Mesendoderm (in vitro differentiated cells): ENCODE measurements around the gene SLC2A2.

Experiments used
- DNase-seq: peaks from one replicate; pipeline ENCODE4 v3.0.0; 2013
- H2AK5ac ChIP-seq: 2 replicates; pipeline ENCODE4 v1.6.1; 2013; ENCODE audit warnings: low read length, inconsistent platforms
- H2BK120ac ChIP-seq: 2 replicates; pipeline ENCODE4 v1.6.1; 2013; ENCODE audit warnings: low read depth, mild to moderate bottlenecking, low read length, moderate library complexity, mixed read lengths
- H2BK15ac ChIP-seq: replicated peaks from 2 replicates; pipeline ENCODE4 v1.6.1; 2013; ENCODE audit warnings: low read depth, mild to moderate bottlenecking, moderate library complexity
- H2BK5ac ChIP-seq: 2 replicates; pipeline ENCODE4 v1.6.1; 2013; ENCODE audit warnings: low read length, inconsistent platforms
- H3K18ac ChIP-seq: 2 replicates; pipeline ENCODE4 v1.6.1; 2013; ENCODE audit warnings: mild to moderate bottlenecking, low read length, mixed read lengths
- H3K23ac ChIP-seq: one replicate; pipeline ENCODE4 v1.6.1; 2013; ENCODE audit warnings: low read length
- H3K27ac ChIP-seq: 2 replicates; pipeline ENCODE4 v1.5.1; 2013; ENCODE audit warnings: low read depth, mild to moderate bottlenecking, inconsistent platforms, low read length, moderate library complexity
- H3K27me3 ChIP-seq: 2 replicates; pipeline ENCODE4 v1.6.1; 2013; ENCODE audit warnings: low read length, control low read depth, mild to moderate bottlenecking, inconsistent platforms; ENCODE audit not compliant: insufficient read depth, poor library complexity
- H3K36me3 ChIP-seq: 2 replicates; pipeline ENCODE4 v1.6.1; 2013; ENCODE audit warnings: low read length, inconsistent platforms; ENCODE audit not compliant: control insufficient read depth, insufficient read depth
- H3K4ac ChIP-seq: one replicate; pipeline ENCODE4 v1.6.1; 2013; ENCODE audit warnings: low read depth, mild to moderate bottlenecking, low read length, moderate library complexity
- H3K4me1 ChIP-seq: 2 replicates; pipeline ENCODE4 v1.6.1; 2013; ENCODE audit warnings: low read depth, low read length, inconsistent platforms; ENCODE audit not compliant: control insufficient read depth
- H3K4me2 ChIP-seq: 2 replicates; pipeline ENCODE4 v1.6.1; 2013; ENCODE audit warnings: low read length
- H3K4me3 ChIP-seq: 2 replicates; pipeline ENCODE4 v1.5.1; 2013; ENCODE audit warnings: mild to moderate bottlenecking, low read length
- H3K56ac ChIP-seq: one replicate; pipeline ENCODE4 v1.6.1; 2013; ENCODE audit warnings: low read length
- H3K79me1 ChIP-seq: 2 replicates; pipeline ENCODE4 v1.6.1; 2013; ENCODE audit warnings: low read length, inconsistent platforms
- H3K79me2 ChIP-seq: 2 replicates; pipeline ENCODE4 v1.6.1; 2013; ENCODE audit warnings: mild to moderate bottlenecking, low read length; ENCODE audit not compliant: control insufficient read depth, insufficient read depth
- H3K9ac ChIP-seq: 2 replicates; pipeline ENCODE4 v1.6.1; 2013; ENCODE audit warnings: low read length, inconsistent platforms
- H4K5ac ChIP-seq: one replicate; pipeline ENCODE4 v1.6.1; 2013; ENCODE audit warnings: low read length
- H4K8ac ChIP-seq: one replicate; pipeline ENCODE4 v1.6.1; 2013; ENCODE audit warnings: low read depth, mild to moderate bottlenecking, control low read depth, low read length, moderate library complexity
- WGBS: extraction: QIAGEN DNeasy Blood & Tissue Kit; methylation state at CpG from one replicate; pipeline ENCODE4 v1.1.7; 2013; ENCODE audit warnings: low lambda C conversion rate, missing lambda C conversion rate; ENCODE audit not compliant: insufficient coverage; ENCODE audit errors: extremely low coverage; 5-methylcytosine and 5-hydroxymethylcytosine counted together

SLC2A2 gene

DNA sequence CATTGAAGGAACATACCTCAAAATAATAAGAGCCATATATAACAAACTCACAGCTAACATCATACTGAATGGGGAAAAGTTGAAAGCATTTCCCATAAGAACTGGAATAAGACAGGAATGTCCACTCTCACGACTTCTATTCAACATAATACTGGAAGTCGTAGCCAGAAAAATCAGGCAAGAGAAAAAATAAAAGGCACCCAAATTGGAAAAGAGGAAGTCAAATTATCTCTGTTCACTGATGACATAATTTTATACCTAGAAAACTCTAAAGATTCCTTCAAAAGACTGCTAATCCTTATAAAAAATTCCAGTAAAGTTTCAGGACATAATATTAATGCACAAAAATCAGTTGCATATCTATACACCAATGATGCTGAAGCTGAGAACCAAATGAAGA is 34.9 kb downstream of the SLC2A2 start:
- Histone ChIP-seq H3K79me1 (no peaks in the 10 kb centered on the region), H3K36me3 (no peaks in the 10 kb centered on the region), H3K4ac (no peak overlapping the region), H3K27ac (no peak overlapping the region), H2BK15ac (no peak overlapping the region), H3K23ac (no peak overlapping the region), H3K4me2 (no peak overlapping the region), H3K79me2 (no peaks in the 10 kb centered on the region), H2BK120ac (no peak overlapping the region), H3K4me3 (no peak overlapping the region), H3K9ac (no peak overlapping the region), H3K27me3 (no peaks in the 10 kb centered on the region), H3K4me1 (no peaks in the 10 kb centered on the region), H3K56ac (no peak overlapping the region), H2BK5ac (no peak overlapping the region), H4K8ac (no peak overlapping the region), H3K18ac (no peak overlapping the region), H4K5ac (no peak overlapping the region), H2AK5ac (no peak overlapping the region)
- WGBS: no CpG with 5 or more reads among the region's 2 CpGs
- no peak for DNase-seq

DNA sequence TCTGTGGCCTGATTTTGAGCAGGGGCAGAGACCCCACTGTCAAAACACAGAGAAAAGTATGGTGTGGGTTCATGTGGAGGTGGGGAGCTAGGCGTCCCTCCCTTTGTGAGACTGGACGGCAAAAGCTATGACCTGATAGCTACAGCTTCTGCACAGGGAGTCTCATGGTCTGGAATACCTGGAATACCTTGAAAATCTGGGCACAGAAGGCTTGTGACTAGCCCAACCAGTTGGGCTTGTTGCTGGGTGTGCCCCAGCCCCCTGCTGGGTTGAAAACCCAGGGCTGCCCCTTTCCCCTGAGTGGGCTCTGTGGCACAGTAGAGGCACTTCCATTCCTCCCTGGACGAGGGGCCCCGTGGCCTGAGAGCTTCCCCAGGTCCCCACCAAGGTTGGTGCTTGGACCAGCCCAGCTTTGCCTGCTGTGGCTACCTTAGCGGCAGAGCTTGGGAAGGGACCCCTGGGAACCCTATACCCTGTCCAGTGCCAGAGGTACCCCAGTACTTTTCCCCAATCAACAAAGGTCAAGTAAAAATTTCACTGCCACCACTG is 37.3 kb downstream of the SLC2A2 start:
- WGBS: no CpG with 5 or more reads among the region's 5 CpGs

DNA sequence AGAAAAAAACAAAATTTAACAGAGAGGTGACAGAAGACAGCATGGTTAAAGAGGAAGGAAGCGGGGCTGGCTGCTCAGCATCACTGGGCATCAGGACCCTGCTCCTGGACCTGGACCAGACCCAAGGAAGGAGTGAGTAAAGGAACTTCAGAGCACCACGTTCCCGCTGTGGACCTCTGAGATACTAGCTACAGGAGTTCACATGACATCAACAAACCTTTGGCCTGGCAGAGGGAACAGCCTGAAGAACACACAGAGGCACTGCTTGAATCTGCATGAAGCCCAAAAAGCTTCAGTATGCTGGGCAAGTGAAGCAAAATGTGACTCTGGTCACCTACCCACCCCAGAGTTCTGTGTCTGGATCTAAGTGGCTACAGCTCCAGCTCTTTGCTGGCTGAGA is 38.1 kb downstream of the SLC2A2 start:
- DNase-seq: no peak
- Histone ChIP-seq H3K23ac (no peak overlapping the region), H3K4me1 (no peaks in the 10 kb centered on the region), H4K8ac (no peak overlapping the region), H3K56ac (no peak overlapping the region), H3K4me3 (no peak overlapping the region), H4K5ac (no peak overlapping the region), H3K9ac (no peak overlapping the region), H3K36me3 (no peaks in the 10 kb centered on the region), H2BK120ac (no peak overlapping the region), H3K27me3 (no peaks in the 10 kb centered on the region), H3K79me1 (no peaks in the 10 kb centered on the region), H2BK15ac (no peak overlapping the region), H3K18ac (no peak overlapping the region), H3K4ac (no peak overlapping the region), H2AK5ac (no peak overlapping the region), H3K27ac (no peak overlapping the region), H3K79me2 (no peaks in the 10 kb centered on the region), H2BK5ac (no peak overlapping the region), H3K4me2 (no peak overlapping the region)
- no CpG with 5 or more reads among the region's 3 CpGs for WGBS

More for the DNA sequence above, 37.3 kb downstream of the SLC2A2 start:
- no peaks in the 10 kb centered on the region for H3K36me3 ChIP-seq
- no peak overlapping the region for H3K4me3 ChIP-seq
- H3K4me1 ChIP-seq: no peaks in the 10 kb centered on the region
- no peaks in the 10 kb centered on the region for H3K79me2 ChIP-seq
- H3K4ac ChIP-seq: no peak overlapping the region
- H4K8ac ChIP-seq: no peak overlapping the region
- no peaks in the 10 kb centered on the region for H3K27me3 ChIP-seq
- no peak overlapping the region for H4K5ac ChIP-seq
- H2AK5ac ChIP-seq: no peak overlapping the region
- no peak overlapping the region for H3K27ac ChIP-seq
- H3K9ac ChIP-seq: no peak overlapping the region
- DNase-seq: no peak
- H3K23ac ChIP-seq: no peak overlapping the region
- no peak overlapping the region for H2BK120ac ChIP-seq
- H2BK15ac ChIP-seq: no peak overlapping the region
- H3K18ac ChIP-seq: no peak overlapping the region
- H3K4me2 ChIP-seq: no peak overlapping the region
- no peak overlapping the region for H2BK5ac ChIP-seq
- H3K79me1 ChIP-seq: no peaks in the 10 kb centered on the region
- no peak overlapping the region for H3K56ac ChIP-seq

DNA sequence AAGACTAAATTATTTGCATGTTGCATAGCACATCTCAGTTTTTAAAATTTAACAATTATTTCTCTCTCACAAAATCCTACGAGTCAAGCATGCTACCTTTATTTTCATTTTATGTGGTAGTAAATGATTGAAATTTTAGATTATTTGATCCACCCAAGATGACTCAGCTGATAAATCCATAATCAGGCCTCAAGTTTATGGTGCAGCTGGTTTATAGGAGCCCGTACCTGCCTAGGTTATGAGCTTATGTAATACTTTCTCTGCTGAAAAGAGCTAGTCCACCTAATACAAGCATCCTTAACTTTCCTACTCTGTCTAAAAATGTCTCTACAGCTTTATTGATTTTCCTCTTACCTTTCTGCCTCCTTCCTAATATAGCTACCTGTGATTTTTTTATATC is 41.2 kb downstream of the SLC2A2 start:
- Histone ChIP-seq H3K79me2 (no peaks in the 10 kb centered on the region), H2AK5ac (no peak overlapping the region), H3K4me3 (no peak overlapping the region), H3K4me2 (no peak overlapping the region), H2BK15ac (no peak overlapping the region), H3K79me1 (no peaks in the 10 kb centered on the region), H3K4me1 (no peaks in the 10 kb centered on the region), H3K9ac (no peak overlapping the region), H3K36me3 (no peaks in the 10 kb centered on the region), H3K27me3 (no peaks in the 10 kb centered on the region), H3K56ac (no peak overlapping the region), H3K18ac (no peak overlapping the region), H3K27ac (no peak overlapping the region), H3K4ac (no peak overlapping the region), H4K5ac (no peak overlapping the region), H4K8ac (no peak overlapping the region), H2BK5ac (no peak overlapping the region), H2BK120ac (no peak overlapping the region), H3K23ac (no peak overlapping the region)
- DNase-seq: no peak
- WGBS: no CpG with 5 or more reads among the region's 2 CpGs

DNA sequence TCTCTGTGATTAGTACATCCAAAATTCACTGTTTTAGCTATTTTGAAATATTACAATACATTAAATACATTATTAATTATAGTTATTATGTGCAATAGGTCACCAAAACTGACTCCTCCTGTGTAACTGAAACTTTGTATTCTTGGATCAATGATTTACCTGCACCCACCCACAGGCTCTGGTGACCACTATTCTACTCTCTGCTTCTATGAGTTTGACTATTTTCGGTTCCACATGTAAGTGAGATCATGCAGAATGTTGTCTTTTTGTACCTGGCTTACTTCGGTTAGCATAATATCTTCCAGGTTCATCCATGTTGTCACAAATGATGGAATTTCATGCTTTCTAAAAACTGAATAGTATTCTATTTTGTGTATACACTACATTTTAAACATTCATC is 43.8 kb downstream of the SLC2A2 start:
- Histone ChIP-seq H3K79me1 (no peaks in the 10 kb centered on the region), H2BK120ac (no peak overlapping the region), H3K9ac (no peak overlapping the region), H3K36me3 (no peaks in the 10 kb centered on the region), H3K18ac (no peak overlapping the region), H3K27ac (no peak overlapping the region), H3K79me2 (no peaks in the 10 kb centered on the region), H3K56ac (no peak overlapping the region), H3K4ac (no peak overlapping the region), H2BK15ac (no peak overlapping the region), H3K27me3 (no peaks in the 10 kb centered on the region), H2BK5ac (no peak overlapping the region), H3K4me2 (no peak overlapping the region), H4K5ac (no peak overlapping the region), H4K8ac (no peak overlapping the region), H3K23ac (no peak overlapping the region), H3K4me3 (no peak overlapping the region), H2AK5ac (no peak overlapping the region), H3K4me1 (no peaks in the 10 kb centered on the region)
- no peak for DNase-seq
- no CpG with 5 or more reads among the region's 2 CpGs for WGBS

DNA sequence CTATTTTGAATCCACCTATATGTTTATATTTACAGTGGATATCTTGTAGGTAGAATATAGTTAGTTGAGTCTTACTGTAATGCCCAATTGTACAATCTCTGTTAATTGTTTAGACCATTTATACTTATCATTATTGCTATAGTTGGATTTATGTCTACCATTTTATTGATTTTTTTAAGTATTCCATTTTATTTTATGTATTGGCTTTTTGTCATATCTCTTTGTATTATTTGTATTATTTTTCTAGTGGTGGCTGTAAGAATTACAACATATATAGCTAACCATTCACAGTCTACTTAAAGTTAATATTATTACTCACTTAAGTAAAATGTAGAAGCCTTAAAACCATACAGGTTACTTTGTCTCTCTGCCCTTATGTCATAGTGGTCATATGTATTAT is 46.1 kb downstream of the SLC2A2 start:
- no peak overlapping the region for H2AK5ac ChIP-seq
- H3K4me1 ChIP-seq: no peaks in the 10 kb centered on the region
- H3K79me2 ChIP-seq: no peaks in the 10 kb centered on the region
- H2BK5ac ChIP-seq: no peak overlapping the region
- no peak for DNase-seq
- no peak overlapping the region for H3K56ac ChIP-seq
- H3K23ac ChIP-seq: no peak overlapping the region
- H3K4me2 ChIP-seq: no peak overlapping the region
- H4K8ac ChIP-seq: no peak overlapping the region
- H2BK120ac ChIP-seq: no peak overlapping the region
- H3K4ac ChIP-seq: no peak overlapping the region
- no peaks in the 10 kb centered on the region for H3K79me1 ChIP-seq
- H3K27ac ChIP-seq: no peak overlapping the region
- no peak overlapping the region for H4K5ac ChIP-seq
- H3K9ac ChIP-seq: no peak overlapping the region
- H3K4me3 ChIP-seq: no peak overlapping the region
- no peaks in the 10 kb centered on the region for H3K36me3 ChIP-seq
- H3K27me3 ChIP-seq: no peaks in the 10 kb centered on the region
- no peak overlapping the region for H2BK15ac ChIP-seq
- no peak overlapping the region for H3K18ac ChIP-seq
